PC-9 (cell line): ENCODE measurements around the gene DZIP3. TPM values are rescaled to one million over a fixed set of nuclear protein-coding genes. Genes with fewer than 3 reads are reported as not detected.

ENCODE experiments used
- BruUV-seq: library from RNA; stranded (reverse); fragments of 400-500 nt; replicated peaks from 2 replicates; lab custom pipeline; 2021; lab: Mats Ljungman, UMichigan
- CTCF ChIA-PET: fragments of 300-600 bp; sonication (Branson Sonifier 250); formaldehyde crosslinking; loops from one replicate; lab custom pipeline; 2022; ENCODE audit warnings: antibody characterized with exemption; lab: Charles Lee
- POLR2A ChIA-PET: fragments of 300-600 bp; sonication (Branson Sonifier 250); formaldehyde crosslinking; loops from one replicate; lab custom pipeline; 2022; ENCODE audit warnings: antibody characterized with exemption; ENCODE audit not compliant: unreplicated experiment; lab: Charles Lee
- DNase-seq, 2 experiments: peaks; one replicate each; pipeline versions ENCODE4 v3.0.0 to v3.0.0-alpha.2; 2015 to 2022; ENCODE audit warnings: mixed read lengths in 1 of 2
- H2AFZ ChIP-seq: fragments of 200-600 bp; sonication (generic); 2 replicates; pipeline ENCODE4 v1.8.1; 2017; ENCODE audit warnings: antibody characterized with exemption
- H3F3A ChIP-seq: fragments of 200-600 bp; sonication (generic); 2 replicates; pipeline ENCODE4 v1.8.1; 2017; ENCODE audit warnings: antibody characterized with exemption, mild to moderate bottlenecking, low read depth; ENCODE audit not compliant: insufficient read depth
- H3K27ac ChIP-seq: fragments of 200-600 bp; sonication (generic); 2 replicates; pipeline ENCODE4 v1.6.1; 2016; ENCODE audit warnings: mixed run types
- H3K27me3 ChIP-seq: fragments of 200-600 bp; sonication (generic); 2 replicates; pipeline ENCODE4 v1.6.1; 2016; ENCODE audit warnings: low read depth, mixed run types; ENCODE audit not compliant: insufficient read depth
- H3K36me3 ChIP-seq: fragments of 200-600 bp; sonication (generic); 2 replicates; pipeline ENCODE4 v1.6.1; 2016; ENCODE audit warnings: low read depth, mixed run types
- H3K4me1 ChIP-seq: fragments of 200-600 bp; sonication (generic); replicated peaks from 2 replicates; pipeline ENCODE4 v1.6.1; 2016; ENCODE audit warnings: mixed run types; ENCODE audit not compliant: insufficient read depth
- H3K4me2 ChIP-seq: fragments of 200-600 bp; sonication (generic); 2 replicates; pipeline ENCODE4 v1.6.1; 2017; ENCODE audit warnings: mixed run types
- H3K4me3 ChIP-seq: fragments of 200-600 bp; sonication (generic); 2 replicates; pipeline ENCODE4 v1.6.1; 2016; ENCODE audit warnings: mixed run types
- H3K79me2 ChIP-seq: fragments of 200-600 bp; sonication (generic); 2 replicates; pipeline ENCODE4 v1.6.1; 2017; ENCODE audit warnings: low read depth, mixed run types
- H3K9me2 ChIP-seq: fragments of 200-600 bp; sonication (generic); 2 replicates; pipeline ENCODE4 v1.8.1; 2017; ENCODE audit warnings: mild to moderate bottlenecking; ENCODE audit not compliant: insufficient read depth
- H3K9me3 ChIP-seq: fragments of 200-600 bp; sonication (generic); 2 replicates; pipeline ENCODE4 v1.8.1; 2016; ENCODE audit warnings: low read depth; ENCODE audit not compliant: insufficient read depth
- H4K20me1 ChIP-seq: fragments of 200-600 bp; sonication (generic); 2 replicates; pipeline ENCODE4 v1.8.1; 2017; ENCODE audit not compliant: insufficient read depth
- CTCF ChIP-seq: fragments of 200-600 bp; sonication (generic); conservative IDR thresholded peaks from 2 replicates; pipeline ENCODE4 v1.6.1; 2017; ENCODE audit warnings: mixed run types, antibody characterized with exemption, mild to moderate bottlenecking, moderate library complexity
- EZH2 ChIP-seq: fragments of 200-600 bp; sonication (generic); IDR thresholded peaks from 2 replicates; pipeline ENCODE4 v1.8.0; 2017; ENCODE audit warnings: antibody characterized with exemption, low read depth
- intact Hi-C: fragments of 100-400 bp; cut with micrococcal nuclease; formaldehyde crosslinking; loops from one replicate; pipeline ENCODE4 v1.10.0; 2022; ENCODE audit not compliant: unreplicated experiment
- total RNA-seq: library from RNA; stranded (reverse); gene quantifications from 2 replicates; pipeline ENCODE4 v1.2.3, GENCODE V29; 2021

Gene DZIP3
- total RNA-seq, 1 experiment from 2014 or later = 14.5 TPM

- Histone ChIP-seq H3K27me3 (peaks cover 20% of the 10 kb centered on the region; the same call in 1 of the 2 replicates), H3F3A (no peaks in the 10 kb centered on the region), H3K9me3 (no peaks in the 10 kb centered on the region), H3K9me2 (no peaks in the 10 kb centered on the region), H3K27ac (no peak overlapping the region), H3K36me3 (no peaks in the 10 kb centered on the region), H2AFZ (no peak overlapping the region), H3K4me1 (no peaks in the 10 kb centered on the region), H3K79me2 (no peaks in the 10 kb centered on the region), H3K4me2 (no peak overlapping the region), H3K4me3 (no peak overlapping the region), H4K20me1 (no peaks in the 10 kb centered on the region)
- CTCF ChIA-PET = no interaction called here
- POLR2A ChIA-PET = no interaction called here
- TF ChIP-seq EZH2 (no peak), CTCF (no peak)
- DNase-seq = no peak
- no TSS peak for BruUV-seq
- intact Hi-C loops = no loop called here
These were observed 124.3 kb downstream of the DZIP3 start for GRCh38 chr3:108713816-108714215.

- Histone ChIP-seq H3K27ac (no peak overlapping the region), H3K4me2 (no peak overlapping the region), H4K20me1 (no peaks in the 10 kb centered on the region), H3K36me3 (no peaks in the 10 kb centered on the region), H3K27me3 (0 out of 2 replicates have a peak, but pooled peaks cover 1% of the 10 kb centered on the region), H3K79me2 (no peaks in the 10 kb centered on the region), H3K4me1 (no peaks in the 10 kb centered on the region), H3F3A (no peaks in the 10 kb centered on the region), H3K9me2 (no peaks in the 10 kb centered on the region), H2AFZ (no peak overlapping the region), H3K4me3 (no peak overlapping the region), H3K9me3 (no peaks in the 10 kb centered on the region)
- intact Hi-C loops = no loop called here
- TF ChIP-seq CTCF (no peak), EZH2 (no peak)
- no peak for DNase-seq
- CTCF ChIA-PET = no interaction called here
- POLR2A ChIA-PET = no interaction called here
- BruUV-seq = no TSS peak
These were observed 128.9 kb downstream of the DZIP3 start for GRCh38 chr3:108718454-108718853.

GRCh38 chr3:108719178-108719806 is 129.8 kb downstream of the DZIP3 start:
- Histone ChIP-seq H3K4me3 (no peak overlapping the region), H3K4me1 (no peaks in the 10 kb centered on the region), H3K27ac (no peak overlapping the region), H4K20me1 (no peaks in the 10 kb centered on the region), H3K27me3 (no peaks in the 10 kb centered on the region), H3K79me2 (no peaks in the 10 kb centered on the region), H3K4me2 (no peak overlapping the region), H3F3A (no peaks in the 10 kb centered on the region), H2AFZ (no peak overlapping the region), H3K9me2 (no peaks in the 10 kb centered on the region), H3K36me3 (no peaks in the 10 kb centered on the region), H3K9me3 (no peaks in the 10 kb centered on the region)
- ChIA-PET POLR2A (no interaction called here), CTCF (no interaction called here)
- no peak for TF ChIP-seq EZH2
- no peak for TF ChIP-seq CTCF
- intact Hi-C loops = no loop called here
- BruUV-seq = no TSS peak
- no peak for DNase-seq
